Natural killer cell treated with Interleukin-12 subunit alpha and Interleukin-12 subunit beta and Interleukin-15 and Interleukin-18, amount 100 ng/mL, for 72 hours (primary cell): Measurements from ENCODE around the gene BTBD6. TPM values are rescaled to one million over a fixed set of nuclear protein-coding genes. Genes with fewer than 3 reads are reported as not detected.
"Not testable (repeated sequence)": the region's sequence is repeated elsewhere in the genome, so short reads cannot be mapped to it uniquely, and the experiment has no call there.

Experiments used
- ATAC-seq, 2 donors: fragments of 150-1000 bp; cut with Tn5 transposase in 1 of 2; sonication (Bioruptor Pico), chemical (Tn5 transposase) in 1 of 2; 2 replicates each; pipeline ENCODE4 v1.10.0; 2021
- DNase-seq: peaks from one replicate; pipeline ENCODE4 v3.0.0; 2022; ENCODE audit warnings: low spot score
- H3K27ac Mint-ChIP-seq, 2 donors: 1 replicate in 1 of 2; 2 replicates in 1 of 2; pipeline ENCODE4 v1.8.0; 2022; ENCODE audit warnings: mixed read lengths in 2 of 2, mild to moderate bottlenecking in 1 of 2, moderate library complexity in 1 of 2
- H3K27me3 Mint-ChIP-seq, 2 donors: 1 replicate in 1 of 2; 2 replicates in 1 of 2; pipeline ENCODE4 v1.8.0; 2022; ENCODE audit warnings: mixed read lengths in 2 of 2
- H3K36me3 Mint-ChIP-seq: one replicate; pipeline ENCODE4 v1.8.0; 2022; ENCODE audit warnings: mixed read lengths
- H3K4me1 Mint-ChIP-seq, 2 donors: 1 replicate in 1 of 2; 2 replicates in 1 of 2; pipeline ENCODE4 v1.8.0; 2022; ENCODE audit warnings: low read depth in 2 of 2, mixed read lengths in 2 of 2, mild to moderate bottlenecking in 1 of 2
- H3K4me3 Mint-ChIP-seq: one replicate; pipeline ENCODE4 v1.8.0; 2022; ENCODE audit warnings: mixed read lengths
- H3K9me3 Mint-ChIP-seq: 2 replicates; pipeline ENCODE4 v1.8.0; 2022; ENCODE audit warnings: mixed read lengths
- total RNA-seq, 2 donors: library from RNA; stranded (reverse); gene quantifications; one replicate each; pipeline ENCODE4 v1.2.3, GENCODE V29; 2022

The BTBD6 gene
- total RNA-seq, 2 donors from 2014 or later = 42.3 to 52.9 TPM

DNA sequence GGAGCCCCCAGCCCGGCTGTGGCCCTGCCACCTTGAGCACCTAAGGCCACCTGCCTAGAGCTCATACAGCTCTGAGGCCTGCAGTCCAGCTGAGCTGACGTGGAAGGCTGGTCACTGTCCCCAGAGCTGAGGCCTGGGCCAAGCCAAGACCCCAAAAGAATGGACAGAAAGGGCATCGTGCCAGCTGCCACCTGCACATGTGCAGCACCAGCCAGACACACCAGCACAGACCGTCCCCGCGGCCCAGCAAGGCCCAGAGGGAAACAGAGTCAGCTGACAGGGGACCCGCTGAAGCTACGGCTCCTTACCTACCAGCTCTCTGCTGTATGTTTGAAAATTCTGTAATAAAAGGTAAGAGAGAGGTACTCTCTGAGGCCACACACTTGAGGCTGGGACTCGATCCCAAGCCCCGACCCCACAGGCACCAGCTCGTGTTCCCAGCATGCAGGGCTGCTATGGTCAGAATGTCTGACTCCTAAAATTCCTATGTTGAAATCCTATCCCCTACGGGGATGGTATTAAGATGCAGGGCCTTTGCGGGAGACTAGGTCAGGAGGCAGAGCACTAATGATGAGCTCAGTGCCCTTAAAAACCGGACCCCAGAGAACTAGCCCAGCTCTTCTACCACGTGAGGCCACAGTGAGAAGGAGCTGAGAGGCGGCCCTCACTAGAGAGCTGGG is 27.1 kb downstream of the BTBD6 start:
- DNase-seq (no peak), ATAC-seq (peak in 1 of 2 donors; percentile 60)
- Mint-ChIP-seq H3K4me3 (no peak overlapping the region), H3K27me3 (no peaks in the 10 kb centered on the region), H3K9me3 (no peaks in the 10 kb centered on the region), H3K27ac (peak overlapping the region; percentile 51 to 79), H3K36me3 (no peaks in the 10 kb centered on the region), H3K4me1 (peaks cover 6 to 10% of the 10 kb centered on the region in 2 donors)

DNA sequence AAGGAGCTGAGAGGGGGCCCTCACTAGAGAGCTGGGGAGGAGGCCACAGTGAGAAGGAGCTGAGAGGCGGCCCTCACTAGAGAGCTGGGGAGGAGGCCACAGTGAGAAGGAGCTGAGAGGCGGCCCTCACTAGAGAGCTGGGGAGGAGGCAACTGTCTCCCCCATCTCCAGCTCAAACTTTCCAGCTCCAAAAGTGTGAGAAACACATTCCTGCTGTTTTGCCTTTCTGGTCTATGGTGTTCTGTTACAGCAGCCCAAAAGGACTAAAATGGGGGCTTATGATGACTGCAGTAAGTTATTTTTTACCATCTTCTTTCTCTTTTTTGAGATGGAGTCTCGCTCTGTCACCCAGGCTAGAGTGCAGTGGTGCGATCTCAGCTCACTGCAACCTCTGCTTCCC is 29.1 kb downstream of the BTBD6 start:
- H3K9me3 Mint-ChIP-seq, DNase-seq, H3K4me3 Mint-ChIP-seq, H3K36me3 Mint-ChIP-seq, ATAC-seq, H3K27me3 Mint-ChIP-seq: not testable (repeated sequence)
- H3K4me1 Mint-ChIP-seq = peaks cover 0 to 13% of the 10 kb centered on the region in 2 donors
- H3K27ac Mint-ChIP-seq = peak overlapping the region; percentile 43 to 78

DNA sequence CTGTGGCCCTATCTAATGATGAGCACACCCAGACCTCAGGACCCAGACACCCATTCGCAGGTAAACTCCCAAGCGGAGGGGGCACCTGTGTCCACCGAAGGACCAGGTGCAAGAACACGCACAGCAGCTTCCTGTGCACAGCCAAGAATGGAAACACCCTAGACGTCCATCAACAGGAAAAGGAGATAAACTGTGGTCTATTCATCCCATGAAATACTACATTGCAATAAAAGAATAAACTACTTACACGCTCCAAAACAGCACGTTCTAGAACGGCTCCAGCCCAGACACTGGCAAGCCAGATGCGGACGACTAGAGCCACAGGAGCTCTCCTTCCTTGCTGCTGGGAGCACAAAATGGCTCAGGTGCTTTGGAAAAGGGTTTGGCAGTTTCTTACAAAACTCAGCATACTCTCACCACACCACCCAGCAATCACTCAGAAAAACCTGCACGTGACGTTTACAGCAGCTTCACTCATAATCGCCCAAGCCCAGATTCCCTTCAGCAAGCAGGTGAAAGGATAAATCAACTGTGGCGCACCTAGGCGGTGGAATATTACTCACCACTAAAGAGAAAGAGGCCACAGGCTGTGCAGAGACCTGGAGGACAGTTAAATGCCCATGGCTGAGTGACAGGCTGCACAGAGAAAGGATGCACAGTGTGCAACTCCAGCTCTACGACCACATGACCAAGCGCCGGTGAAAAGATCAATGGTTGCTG is 31.5 kb downstream of the BTBD6 start:
- ATAC-seq (no peak), DNase-seq (no peak)
- no peaks in the 10 kb centered on the region for H3K27me3 Mint-ChIP-seq
- H3K4me1 Mint-ChIP-seq = peaks cover 15 to 27% of the 10 kb centered on the region in 2 donors
- no peaks in the 10 kb centered on the region for H3K9me3 Mint-ChIP-seq
- no peaks in the 10 kb centered on the region for H3K36me3 Mint-ChIP-seq
- no peak overlapping the region for H3K27ac Mint-ChIP-seq
- H3K4me3 Mint-ChIP-seq = no peak overlapping the region

DNA sequence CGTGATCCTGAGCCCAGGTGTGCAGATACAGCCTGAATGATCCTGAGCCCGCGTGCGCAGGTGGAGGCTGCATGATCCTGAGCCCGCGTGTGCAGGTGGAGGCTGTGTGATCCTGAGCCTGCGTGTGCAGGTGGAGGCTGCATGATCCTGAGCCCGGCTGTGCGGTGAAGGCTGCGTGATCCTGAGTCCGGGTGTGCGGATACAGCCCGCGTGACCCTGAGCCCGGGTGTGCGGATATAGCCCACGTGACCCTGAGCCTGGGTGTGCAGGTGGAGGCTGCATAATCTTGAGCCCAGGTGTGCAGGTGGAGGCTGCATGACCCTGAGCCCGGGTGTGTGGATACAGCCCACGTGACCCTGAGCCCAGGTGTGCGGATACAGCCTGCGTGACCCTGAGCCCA is 32.2 kb downstream of the BTBD6 start:
- Mint-ChIP-seq H3K27me3 (no peaks in the 10 kb centered on the region), H3K4me3 (no peak overlapping the region), H3K4me1 (peaks cover 20 to 32% of the 10 kb centered on the region in 2 donors), H3K9me3 (no peaks in the 10 kb centered on the region), H3K36me3 (no peaks in the 10 kb centered on the region), H3K27ac (no peak overlapping the region)
- ATAC-seq (no peak), DNase-seq (no peak)

GRCh38 chr14:105281371-105282097 is 33.2 kb downstream of the BTBD6 start:
- no peak for ATAC-seq
- no peak overlapping the region for H3K27ac Mint-ChIP-seq
- DNase-seq = no peak
- no peaks in the 10 kb centered on the region for H3K9me3 Mint-ChIP-seq
- H3K4me1 Mint-ChIP-seq = peaks cover 21 to 34% of the 10 kb centered on the region in 2 donors
- H3K36me3 Mint-ChIP-seq = no peaks in the 10 kb centered on the region
- no peak overlapping the region for H3K4me3 Mint-ChIP-seq
- H3K27me3 Mint-ChIP-seq = no peaks in the 10 kb centered on the region

- H3K4me1 Mint-ChIP-seq = peaks cover 21 to 34% of the 10 kb centered on the region in 2 donors
- no peaks in the 10 kb centered on the region for H3K36me3 Mint-ChIP-seq
- no peak for DNase-seq
- no peaks in the 10 kb centered on the region for H3K27me3 Mint-ChIP-seq
- ATAC-seq = no peak
- H3K4me3 Mint-ChIP-seq = no peak overlapping the region
- H3K27ac Mint-ChIP-seq = no peak overlapping the region
- H3K9me3 Mint-ChIP-seq = no peaks in the 10 kb centered on the region
Observed at GRCh38 chr14:105282098-105282725, 33.9 kb downstream of the BTBD6 start.

GRCh38 chr14:105283028-105283427 is 34.7 kb downstream of the BTBD6 start:
- Mint-ChIP-seq H3K27ac (no peak overlapping the region), H3K9me3 (no peaks in the 10 kb centered on the region), H3K36me3 (no peaks in the 10 kb centered on the region), H3K27me3 (no peaks in the 10 kb centered on the region), H3K4me1 (peaks cover 21 to 39% of the 10 kb centered on the region in 2 donors), H3K4me3 (no peak overlapping the region)
- ATAC-seq = no peak
- DNase-seq = no peak

- peak overlapping the region in 1 of 2 donors; percentile 19 for H3K27ac Mint-ChIP-seq
- peak; percentile 43 to 50 for ATAC-seq
Observed at GRCh38 chr14:105283899-105284298, 35.6 kb downstream of the BTBD6 start.

DNA sequence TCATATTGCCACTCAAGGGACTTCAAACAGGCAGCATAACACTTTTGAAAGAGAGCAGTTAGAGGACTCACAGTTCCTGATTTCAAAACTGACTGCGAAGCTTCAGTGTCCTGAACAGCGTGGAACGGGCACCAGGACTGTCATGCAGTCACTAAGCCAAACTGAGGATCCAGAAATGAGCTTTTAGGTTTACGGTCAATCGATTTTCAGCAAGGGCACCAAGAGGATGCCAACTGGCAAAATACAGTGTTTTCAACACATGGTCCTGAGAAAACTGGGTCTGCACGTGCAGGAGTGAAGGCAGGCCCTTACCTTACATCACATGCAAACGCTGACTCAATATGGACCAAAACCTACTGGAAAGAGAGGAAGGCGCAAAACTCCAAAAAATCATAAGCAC is 36.8 kb downstream of the BTBD6 start:
- H3K36me3 Mint-ChIP-seq = no peaks in the 10 kb centered on the region
- H3K4me3 Mint-ChIP-seq = no peak overlapping the region
- ATAC-seq (no peak), DNase-seq (no peak)
- no peak overlapping the region for H3K27ac Mint-ChIP-seq
- no peaks in the 10 kb centered on the region for H3K9me3 Mint-ChIP-seq
- peaks cover 21 to 44% of the 10 kb centered on the region in 2 donors for H3K4me1 Mint-ChIP-seq
- no peaks in the 10 kb centered on the region for H3K27me3 Mint-ChIP-seq

More at GRCh38 chr14:105283899-105284298, 35.6 kb downstream of the BTBD6 start:
- Mint-ChIP-seq H3K36me3 (no peaks in the 10 kb centered on the region), H3K9me3 (no peaks in the 10 kb centered on the region), H3K4me1 (peaks cover 21 to 39% of the 10 kb centered on the region in 2 donors), H3K4me3 (no peak overlapping the region), H3K27me3 (no peaks in the 10 kb centered on the region)
- no peak for DNase-seq

- H3K4me3 Mint-ChIP-seq = no peak overlapping the region
- H3K36me3 Mint-ChIP-seq = no peaks in the 10 kb centered on the region
- H3K9me3 Mint-ChIP-seq = no peaks in the 10 kb centered on the region
- no peak for DNase-seq
- no peak for ATAC-seq
- no peak overlapping the region for H3K27ac Mint-ChIP-seq
- no peaks in the 10 kb centered on the region for H3K27me3 Mint-ChIP-seq
- H3K4me1 Mint-ChIP-seq = peaks cover 29 to 54% of the 10 kb centered on the region in 2 donors
Observed at GRCh38 chr14:105286759-105287144, 38.4 kb downstream of the BTBD6 start.

- Mint-ChIP-seq H3K4me1 (peaks cover 29 to 48% of the 10 kb centered on the region in 2 donors), H3K36me3 (no peaks in the 10 kb centered on the region), H3K27ac (no peak overlapping the region), H3K9me3 (no peaks in the 10 kb centered on the region), H3K4me3 (no peak overlapping the region), H3K27me3 (no peaks in the 10 kb centered on the region)
- no peak for DNase-seq
- ATAC-seq = no peak
Observed at GRCh38 chr14:105287249-105288102, 39.1 kb downstream of the BTBD6 start.

DNA sequence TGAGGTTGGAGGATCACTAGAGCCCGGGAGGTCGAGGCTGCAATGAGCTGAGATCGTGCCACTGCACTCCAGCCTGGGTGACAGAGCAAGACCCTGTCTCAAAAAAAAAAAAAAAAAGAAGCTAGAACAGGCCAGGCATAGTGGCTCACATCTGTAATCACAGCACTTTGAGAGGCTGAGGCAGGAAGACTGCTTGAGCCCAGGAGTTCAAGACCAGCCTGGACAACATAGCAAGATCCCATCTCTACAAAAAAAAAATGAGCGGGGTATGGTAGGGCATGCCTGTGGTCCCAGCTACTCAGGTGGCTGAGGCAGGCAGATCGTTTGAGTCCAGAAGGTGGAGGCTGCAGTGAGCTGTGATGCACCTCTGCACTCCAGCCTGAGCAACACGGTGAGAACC is 40.6 kb downstream of the BTBD6 start:
- H3K27ac Mint-ChIP-seq, ATAC-seq, DNase-seq, H3K9me3 Mint-ChIP-seq, H3K27me3 Mint-ChIP-seq, H3K4me3 Mint-ChIP-seq, H3K36me3 Mint-ChIP-seq: not testable (repeated sequence)
- peaks cover 23 to 42% of the 10 kb centered on the region in 2 donors for H3K4me1 Mint-ChIP-seq
